Measurements from ENCODE around the gene MCU. TPM values are rescaled to one million over a fixed set of nuclear protein-coding genes. Genes with fewer than 3 reads are reported as not detected.

MCU gene
- total and polyA plus RNA-seq, 2 donors (not counting 1 experiment from before 2014, with no cell fraction given), result 11.7 to 21.1 TPM

- H3K4me2 ChIP-seq (replicated peaks; ENCODE audit: low read depth, low read length, poor library complexity, severe bottlenecking), result no peak overlapping the region
- no peak for TF ChIP-seq EZH2 (IDR thresholded peaks at IDR 0.05; ENCODE audit: borderline replicate concordance, insufficient read depth, low read depth, low read length, poor library complexity, severe bottlenecking)
- no peak for TF ChIP-seq CTCF (IDR thresholded peaks at IDR 0.05)
- no peaks in the 10 kb centered on the region for H3K27me3 ChIP-seq (replicated peaks in 1 of 4; ENCODE audit: control extremely low read depth in 1 of 4, control insufficient read depth in 3 of 4, insufficient read depth in 4 of 4, low read length in 3 of 4)
- H3K36me3 ChIP-seq (replicated peaks in 1 of 2; ENCODE audit: control extremely low read depth in 1 of 2, control insufficient read depth in 1 of 2, extremely low read depth in 1 of 2, insufficient read depth in 2 of 2, low read length in 1 of 2), result no peaks in the 10 kb centered on the region
- ChIA-PET CTCF (no interaction called here), POLR2A (no interaction called here)
- H3K9ac ChIP-seq (ENCODE audit: low read length), result no peak overlapping the region
- H3K27ac Mint-ChIP-seq, result no peak overlapping the region
- DNase-seq, result no peak
- H3K4me1 ChIP-seq (ENCODE audit: control insufficient read depth in 2 of 2, insufficient read depth in 2 of 2, low read length in 2 of 2), result no peaks in the 10 kb centered on the region
- no peak overlapping the region for H2AFZ ChIP-seq (ENCODE audit: insufficient read depth, low read depth, low read length, poor library complexity, severe bottlenecking)
- intact Hi-C loops (cut with micrococcal nuclease), result no loop called here
- no peaks in the 10 kb centered on the region for H4K20me1 ChIP-seq (ENCODE audit: control insufficient read depth, insufficient read depth, low read length, poor library complexity, severe bottlenecking)
- H3K9me3 Mint-ChIP-seq (ENCODE audit: insufficient read depth), result no peaks in the 10 kb centered on the region
- no peaks in the 10 kb centered on the region for H3K27me3 Mint-ChIP-seq
- no peak overlapping the region for H3K27ac ChIP-seq (ENCODE audit: low read length in 2 of 2)
- no peak for ATAC-seq (ENCODE audit: low read depth)
- H3K79me2 ChIP-seq (ENCODE audit: control insufficient read depth, insufficient read depth, low read length), result no peaks in the 10 kb centered on the region
- H3K9me3 ChIP-seq (ENCODE audit: control extremely low read depth in 1 of 3, control insufficient read depth in 2 of 3, insufficient read depth in 1 of 3, low read length in 2 of 3), result peaks cover 2 to 3% (median 3%) of the 10 kb centered on the region in 3 donors
- WGBS (ENCODE audit: insufficient coverage), result no CpG with 5 or more reads among the region's 7 CpGs
- H3K4me3 ChIP-seq (ENCODE audit: control extremely low read depth in 1 of 5, extremely low read depth in 1 of 5, insufficient read depth in 1 of 5, low read depth in 2 of 5, low read length in 4 of 5), result no peak overlapping the region
- no peaks in the 10 kb centered on the region for H3K4me1 Mint-ChIP-seq
- H3K4me3 Mint-ChIP-seq, result no peak overlapping the region
Measured at GRCh38 chr10:72846238-72846637, 154.3 kb downstream of the MCU start.

GRCh38 chr10:72847681-72848080 is 155.7 kb downstream of the MCU start:
- Mint-ChIP-seq H3K9me3 (ENCODE audit: insufficient read depth) (no peaks in the 10 kb centered on the region), H3K27me3 (no peaks in the 10 kb centered on the region), H3K4me1 (no peaks in the 10 kb centered on the region), H3K27ac (no peak overlapping the region), H3K4me3 (no peak overlapping the region)
- Histone ChIP-seq H3K9ac (ENCODE audit: low read length) (no peak overlapping the region), H3K4me1 (ENCODE audit: control insufficient read depth in 2 of 2, insufficient read depth in 2 of 2, low read length in 2 of 2) (no peaks in the 10 kb centered on the region), H3K36me3 (replicated peaks in 1 of 2; ENCODE audit: control extremely low read depth in 1 of 2, control insufficient read depth in 1 of 2, extremely low read depth in 1 of 2, insufficient read depth in 2 of 2, low read length in 1 of 2) (no peaks in the 10 kb centered on the region), H3K4me2 (replicated peaks; ENCODE audit: low read depth, low read length, poor library complexity, severe bottlenecking) (no peak overlapping the region), H3K79me2 (ENCODE audit: control insufficient read depth, insufficient read depth, low read length) (no peaks in the 10 kb centered on the region), H4K20me1 (ENCODE audit: control insufficient read depth, insufficient read depth, low read length, poor library complexity, severe bottlenecking) (no peaks in the 10 kb centered on the region), H2AFZ (ENCODE audit: insufficient read depth, low read depth, low read length, poor library complexity, severe bottlenecking) (no peak overlapping the region), H3K9me3 (ENCODE audit: control extremely low read depth in 1 of 3, control insufficient read depth in 2 of 3, insufficient read depth in 1 of 3, low read length in 2 of 3) (peaks cover 2 to 6% (median 3%) of the 10 kb centered on the region in 3 donors), H3K4me3 (ENCODE audit: control extremely low read depth in 1 of 5, extremely low read depth in 1 of 5, insufficient read depth in 1 of 5, low read depth in 2 of 5, low read length in 4 of 5) (no peak overlapping the region), H3K27ac (ENCODE audit: low read length in 2 of 2) (no peak overlapping the region), H3K27me3 (replicated peaks in 1 of 4; ENCODE audit: control extremely low read depth in 1 of 4, control insufficient read depth in 3 of 4, insufficient read depth in 4 of 4, low read length in 3 of 4) (no peaks in the 10 kb centered on the region)
- no peak for DNase-seq
- ChIA-PET POLR2A (no interaction called here), CTCF (no interaction called here)
- intact Hi-C loops (cut with micrococcal nuclease), result no loop called here
- no peak for ATAC-seq (ENCODE audit: low read depth)
- 100% methylated on average over 1 of the region's 2 CpGs for WGBS (ENCODE audit: insufficient coverage)
- TF ChIP-seq CTCF (IDR thresholded peaks at IDR 0.05) (no peak), EZH2 (IDR thresholded peaks at IDR 0.05; ENCODE audit: borderline replicate concordance, insufficient read depth, low read depth, low read length, poor library complexity, severe bottlenecking) (no peak)

All from B cell (primary cell).